Hematopoietic multipotent progenitor cell treated with erythropoietin and hydrocortisone succinate and interleukin-3 and kit ligand, for 6 days (in vitro differentiated cells): ENCODE results near the gene BRPF3.
A peak's percentile ranks its signal among the peaks of the same experiment; 100 is the strongest.

Experiments
- DNase-seq: peaks from one replicate; pipeline ENCODE4 v3.0.0-alpha.2; 2015

BRPF3 gene

DNA sequence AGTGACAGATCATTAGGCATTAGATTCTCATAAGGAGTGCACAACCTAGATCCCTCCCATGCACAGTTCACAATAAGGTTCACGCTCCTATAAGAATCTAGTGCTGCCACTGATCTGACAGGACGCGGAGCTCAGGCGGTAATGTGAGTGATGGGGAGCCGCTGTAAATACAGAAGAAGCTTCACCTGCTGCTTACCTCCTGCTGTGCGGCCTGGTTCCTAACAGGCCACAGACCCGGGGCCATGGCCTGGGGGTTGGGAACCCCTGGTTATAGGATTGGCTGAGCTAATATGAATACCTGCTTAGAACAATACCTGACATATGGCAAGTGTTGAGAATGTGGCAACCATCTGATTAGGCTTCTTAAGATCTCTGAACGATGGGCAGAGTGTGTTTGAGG is 75.7 kb downstream of the BRPF3 start:
- no peak for DNase-seq

DNA sequence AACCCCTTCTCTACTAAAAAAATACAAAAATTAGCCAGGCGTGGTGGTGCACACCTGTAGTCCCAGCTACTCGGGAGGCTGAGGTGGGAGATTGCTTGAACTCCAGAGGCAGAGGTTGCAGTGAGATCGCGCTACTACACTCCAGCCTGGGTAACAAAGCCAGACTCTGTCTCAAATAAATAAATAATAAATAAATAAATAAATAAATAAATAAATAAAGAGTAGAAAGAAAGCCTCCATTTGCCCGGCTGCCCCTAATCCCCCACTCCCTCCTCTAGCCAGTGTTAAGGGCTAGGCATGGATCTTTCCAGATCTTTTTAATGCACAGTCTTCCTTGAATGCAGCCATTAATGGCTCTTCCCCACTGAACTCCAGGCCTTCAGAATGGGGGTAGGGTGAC is 76.5 kb downstream of the BRPF3 start:
- no peak for DNase-seq

DNA sequence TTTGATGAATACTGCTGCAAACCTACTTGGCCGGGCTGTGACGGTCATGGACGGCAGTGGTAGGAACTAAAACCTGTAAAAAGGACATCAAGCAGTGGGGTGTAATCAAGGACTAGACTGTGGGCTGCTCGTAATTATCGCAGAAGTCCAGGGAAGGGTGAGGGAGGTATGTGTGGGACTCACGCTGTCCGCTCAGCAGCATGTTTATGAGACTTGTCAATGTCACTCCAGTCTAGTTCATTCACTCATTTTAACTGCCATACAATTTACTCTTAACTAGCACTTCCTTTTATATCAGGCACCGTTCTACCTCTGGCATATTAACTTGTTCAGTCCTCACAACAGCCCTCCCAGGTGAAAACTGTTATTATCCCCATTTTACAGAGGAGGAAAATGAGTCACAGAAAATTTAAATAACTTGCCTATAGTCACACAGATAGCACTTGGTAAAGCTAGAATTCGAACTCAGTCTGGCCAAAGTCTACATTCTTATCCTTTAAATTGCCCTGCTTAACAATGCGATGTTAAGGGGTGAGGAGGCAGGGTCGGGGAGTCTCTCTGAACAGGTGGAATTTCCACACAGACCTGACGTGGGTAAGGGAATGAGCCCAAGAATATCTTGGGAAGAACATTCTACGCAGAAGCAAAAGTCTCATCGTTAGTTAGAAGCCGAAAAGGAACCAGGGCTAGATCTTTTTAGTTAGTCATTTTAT is 77.4 kb downstream of the BRPF3 start:
- DNase-seq = no peak

DNA sequence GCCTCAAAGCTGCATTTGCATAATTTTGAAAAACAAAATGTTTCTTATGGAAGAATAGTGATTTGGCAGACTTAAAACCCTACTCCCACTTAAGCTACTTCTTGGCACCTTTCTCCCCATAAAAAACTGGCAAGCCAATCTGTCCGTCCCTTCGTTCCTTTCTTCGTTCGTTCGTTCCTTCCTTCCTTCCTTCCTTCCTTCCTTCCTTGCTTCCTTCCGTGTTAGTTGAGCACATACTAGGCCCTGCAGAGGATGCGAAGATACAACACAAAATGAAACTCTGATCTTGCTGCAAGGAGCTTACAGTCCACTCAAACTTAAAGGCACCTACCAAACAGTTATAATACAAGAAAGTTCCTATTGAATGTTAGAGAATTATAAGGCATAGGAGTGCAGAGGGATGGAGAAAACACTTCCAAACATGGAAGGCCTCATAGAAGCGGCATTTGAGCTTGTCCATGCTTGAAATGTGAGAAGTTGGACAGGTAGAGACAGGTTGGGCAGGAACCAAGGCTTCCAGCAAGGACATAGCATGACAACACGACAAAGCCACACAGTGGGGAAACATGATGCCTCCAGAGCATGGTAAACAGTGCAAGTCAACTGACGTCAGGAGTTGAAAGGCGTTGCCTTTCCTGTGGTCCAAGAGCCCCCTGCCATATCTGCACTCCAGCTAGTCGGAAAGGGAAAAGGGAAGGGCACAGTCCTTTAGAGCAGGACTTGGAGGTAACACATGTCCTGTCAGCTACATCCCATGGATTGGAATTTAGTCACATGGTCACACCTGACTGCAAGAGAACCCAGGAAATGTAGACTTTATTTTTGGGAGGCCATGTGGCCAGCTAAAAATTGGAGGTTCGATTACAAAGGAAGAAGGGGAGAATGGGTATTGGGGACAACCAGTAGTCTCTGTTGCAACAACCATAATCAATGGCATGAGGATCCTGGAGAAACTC is 80.3 kb downstream of the BRPF3 start:
- no peak for DNase-seq

DNA sequence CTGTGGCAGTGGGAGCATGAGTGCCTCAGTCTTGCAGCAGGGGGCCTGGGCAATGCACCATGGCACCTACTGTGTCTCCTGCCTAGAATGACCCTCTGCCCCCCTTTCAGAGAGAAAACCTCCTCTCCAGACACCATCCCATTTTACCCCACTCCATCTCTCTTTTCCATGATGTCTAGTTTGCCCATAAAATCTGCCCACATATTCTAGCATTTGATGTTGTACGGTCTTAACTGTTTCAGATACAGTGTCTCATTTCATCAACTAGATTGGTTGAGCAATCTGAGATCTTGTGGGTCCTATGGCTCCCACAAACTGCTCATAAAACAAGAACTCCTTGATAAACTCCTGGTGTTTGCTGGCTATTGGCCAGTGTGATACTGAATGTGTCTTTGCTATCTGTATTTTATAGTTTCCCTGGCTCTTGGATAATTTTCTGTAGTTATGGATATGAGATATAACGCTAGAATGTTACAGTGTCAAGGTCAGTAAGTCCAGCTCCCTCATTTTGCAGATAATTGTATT is 81.5 kb downstream of the BRPF3 start:
- DNase-seq = peak; percentile 60

DNA sequence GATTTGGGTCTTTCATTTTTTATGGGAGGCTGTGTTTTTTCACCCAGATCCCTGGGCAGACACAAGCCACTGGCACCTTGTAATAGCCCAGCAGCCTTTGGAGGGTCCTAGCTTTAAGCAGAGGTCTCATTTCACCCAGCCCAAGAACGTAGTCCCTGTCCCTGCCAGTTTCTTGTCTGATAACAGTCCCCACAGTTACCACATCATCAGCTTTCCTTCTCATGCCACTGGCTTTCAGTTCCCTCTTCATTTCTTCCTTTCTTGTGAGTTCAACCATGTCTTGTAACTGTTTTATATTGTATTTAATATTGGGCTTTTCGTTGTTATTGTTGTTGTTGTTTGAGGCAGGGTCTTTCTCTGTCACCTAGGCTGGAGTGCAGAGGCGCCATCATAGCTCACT is 83.9 kb downstream of the BRPF3 start:
- no peak for DNase-seq

DNA sequence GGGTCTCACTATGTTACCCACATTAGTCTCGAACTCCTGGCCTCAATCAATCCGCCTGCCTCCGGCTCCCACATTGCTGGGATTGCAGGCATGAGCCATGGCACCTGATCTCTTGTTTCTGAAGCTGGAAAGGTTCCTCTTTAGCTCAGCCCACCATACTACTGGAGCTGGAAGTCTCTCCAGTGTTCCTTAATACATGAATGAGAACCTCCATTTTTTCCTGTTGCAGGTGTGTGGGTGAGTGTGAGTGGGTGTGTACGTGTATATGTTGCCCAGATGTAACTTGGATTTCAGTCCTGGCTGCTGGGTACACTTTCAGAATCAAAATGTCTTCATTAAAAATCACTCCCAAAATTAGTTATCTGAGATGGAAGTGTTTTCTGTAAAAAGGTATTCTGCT is 84.4 kb downstream of the BRPF3 start:
- no peak for DNase-seq
